CD4-positive, alpha-beta T cell treated with Interleukin-1 beta for 1 hour (primary cell): ENCODE measurements around the gene LTBP1.

Source experiments
- DNase-seq, 2 donors: peaks; one replicate each; pipeline ENCODE4 v3.0.0-alpha.2; 2020 to 2022

Gene LTBP1

DNA sequence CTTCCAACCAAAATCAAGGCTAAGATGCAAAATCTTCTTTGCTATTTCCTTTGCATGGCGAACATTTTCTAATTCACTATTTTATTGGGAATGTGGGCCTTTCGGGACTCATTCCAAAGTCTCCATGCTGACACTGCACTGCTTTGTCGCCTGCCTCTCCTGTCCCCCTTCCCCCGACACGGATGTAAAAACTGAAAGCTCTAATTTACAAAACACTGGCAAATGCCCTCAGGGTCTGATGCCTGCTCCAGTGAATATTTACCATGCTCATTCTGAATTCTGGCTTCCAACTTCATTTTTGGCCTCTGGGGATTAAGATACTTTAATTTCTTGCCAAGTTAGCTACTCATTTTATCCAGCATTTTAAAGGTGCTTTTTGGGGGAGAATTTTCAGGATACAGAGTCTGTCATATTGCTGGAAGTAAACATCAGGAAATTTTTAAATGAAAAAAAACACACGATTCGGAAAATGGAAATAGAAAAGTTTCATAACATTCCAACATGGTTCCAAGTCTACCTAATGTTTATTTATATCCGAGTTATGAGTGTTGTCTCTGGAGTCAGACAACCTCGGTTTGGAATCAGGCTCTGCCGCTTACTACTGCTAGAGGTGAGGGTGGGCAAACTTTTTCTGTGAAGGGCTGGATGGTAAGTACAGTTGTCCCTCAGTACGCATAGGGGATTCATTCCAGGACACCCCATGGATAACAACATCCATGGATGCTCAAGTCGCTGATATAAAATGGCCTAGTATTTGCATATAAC lies 14.6 kb upstream of the LTBP1 start:
- DNase-seq = no peak

DNA sequence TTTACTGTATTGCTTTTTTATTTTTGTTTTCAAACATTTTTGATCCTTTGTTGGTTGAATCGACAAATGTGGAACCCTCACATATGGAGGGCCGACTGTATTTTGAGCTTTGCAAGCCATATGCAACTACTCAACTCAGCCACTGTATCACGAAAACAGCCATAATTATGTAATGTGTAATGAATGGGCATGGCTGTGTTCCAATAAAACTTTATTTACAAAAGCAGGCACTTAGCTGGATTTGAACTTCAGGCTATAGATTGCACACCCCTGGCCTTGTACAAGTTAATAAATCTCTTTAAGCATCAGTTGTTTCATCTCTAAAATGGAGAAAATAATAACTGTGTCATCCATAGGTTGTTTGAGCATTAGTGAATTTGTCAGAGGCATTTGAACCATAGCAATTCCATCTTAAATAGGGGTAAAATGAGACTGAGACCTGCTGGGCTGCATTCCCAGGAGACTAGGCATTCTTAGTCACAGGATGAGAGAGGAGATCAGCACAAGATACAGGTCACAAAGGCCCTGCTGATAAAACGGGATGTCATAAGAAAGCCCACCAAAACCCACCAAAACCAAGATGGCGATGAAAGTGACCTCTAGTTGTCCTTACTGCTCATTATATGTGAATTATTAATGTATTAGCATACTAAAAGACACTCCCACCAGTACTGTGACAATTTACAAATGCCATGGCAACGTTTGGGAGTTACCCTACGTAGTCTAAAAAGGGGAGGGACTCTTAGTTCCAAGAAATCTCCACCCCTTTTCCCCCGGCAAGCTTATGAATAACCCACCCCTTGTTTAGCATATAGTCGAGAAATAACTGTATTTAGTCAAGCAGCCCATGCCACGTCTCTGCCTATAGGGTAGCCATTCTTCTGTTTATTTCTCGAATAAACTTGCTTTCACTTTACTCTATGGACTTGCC lies 13.7 kb upstream of the LTBP1 start:
- DNase-seq = no peak

DNA sequence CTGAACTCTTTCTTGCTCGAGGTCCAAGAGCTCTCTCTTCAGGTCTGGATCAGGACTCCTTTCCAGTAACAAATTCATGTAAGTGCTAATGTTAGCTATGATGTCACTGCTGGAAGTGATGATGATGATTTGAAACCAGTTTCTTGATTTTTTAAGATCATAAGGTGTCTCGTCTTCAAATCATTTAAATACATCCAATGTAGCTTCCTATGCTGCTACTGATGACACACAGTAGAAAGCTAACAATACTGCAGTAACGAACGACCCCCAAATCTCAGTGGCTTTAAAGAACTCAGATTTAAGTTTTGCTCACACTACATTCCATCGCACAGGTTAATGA lies 13.0 kb upstream of the LTBP1 start:
- DNase-seq = no peak

DNA sequence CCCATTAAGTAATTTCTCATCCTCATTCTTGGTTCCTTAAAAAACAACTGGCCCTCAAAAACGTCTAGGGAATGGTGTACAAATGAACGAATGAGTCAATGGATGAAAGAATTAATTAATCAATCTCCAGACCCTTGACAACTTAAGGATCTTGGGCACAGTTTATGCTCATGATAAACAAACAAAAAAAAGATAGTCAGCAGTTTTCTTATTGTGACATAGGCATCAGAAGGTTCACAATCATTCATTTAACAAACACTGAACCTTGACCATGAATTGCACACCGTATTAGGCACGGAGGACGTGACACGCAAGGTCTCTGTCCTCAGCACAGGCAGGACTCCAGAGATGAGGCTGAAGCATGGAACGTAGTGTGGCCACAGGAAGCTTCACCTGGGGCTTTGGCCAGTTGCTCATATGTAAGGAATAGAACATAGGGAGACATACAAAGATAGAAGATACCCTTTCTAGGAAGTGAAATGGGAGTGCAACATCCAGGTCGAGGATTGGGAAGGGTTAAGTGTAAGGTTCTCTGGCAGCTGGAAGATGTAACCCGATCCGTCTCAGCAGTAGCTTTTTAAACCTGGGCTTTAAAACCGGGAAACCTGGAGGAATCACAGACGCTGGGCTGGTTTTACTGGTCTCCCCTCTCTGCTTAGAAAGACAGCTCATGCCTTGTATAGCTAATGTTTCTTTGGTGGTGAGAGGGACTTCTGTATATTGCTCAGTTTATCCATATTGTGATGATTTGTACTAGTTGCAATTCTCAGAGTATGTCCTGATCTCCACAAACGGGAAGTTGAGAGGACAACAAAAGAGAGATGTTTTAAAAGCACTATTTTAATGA lies 8.9 kb upstream of the LTBP1 start:
- DNase-seq = no peak

DNA sequence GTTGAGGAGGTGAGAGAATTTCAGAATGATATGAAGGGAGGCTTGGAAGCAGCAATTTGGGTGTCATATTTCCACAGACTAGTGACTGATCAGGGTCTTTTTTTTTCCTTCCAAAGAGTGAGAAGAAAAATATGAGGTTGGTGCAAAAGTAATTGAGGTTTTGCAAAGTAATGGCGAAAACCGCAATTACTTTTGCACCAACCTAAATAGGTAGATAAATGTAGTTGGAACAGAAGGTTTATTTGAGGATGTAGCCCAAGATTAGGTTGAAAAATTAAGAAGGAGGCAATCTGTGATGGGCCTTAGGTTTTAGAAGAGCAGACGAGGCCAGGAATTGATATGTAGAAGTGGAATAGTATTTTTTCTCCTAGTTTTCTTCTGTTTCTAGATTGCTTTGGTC lies 7.8 kb upstream of the LTBP1 start:
- no peak for DNase-seq

DNA sequence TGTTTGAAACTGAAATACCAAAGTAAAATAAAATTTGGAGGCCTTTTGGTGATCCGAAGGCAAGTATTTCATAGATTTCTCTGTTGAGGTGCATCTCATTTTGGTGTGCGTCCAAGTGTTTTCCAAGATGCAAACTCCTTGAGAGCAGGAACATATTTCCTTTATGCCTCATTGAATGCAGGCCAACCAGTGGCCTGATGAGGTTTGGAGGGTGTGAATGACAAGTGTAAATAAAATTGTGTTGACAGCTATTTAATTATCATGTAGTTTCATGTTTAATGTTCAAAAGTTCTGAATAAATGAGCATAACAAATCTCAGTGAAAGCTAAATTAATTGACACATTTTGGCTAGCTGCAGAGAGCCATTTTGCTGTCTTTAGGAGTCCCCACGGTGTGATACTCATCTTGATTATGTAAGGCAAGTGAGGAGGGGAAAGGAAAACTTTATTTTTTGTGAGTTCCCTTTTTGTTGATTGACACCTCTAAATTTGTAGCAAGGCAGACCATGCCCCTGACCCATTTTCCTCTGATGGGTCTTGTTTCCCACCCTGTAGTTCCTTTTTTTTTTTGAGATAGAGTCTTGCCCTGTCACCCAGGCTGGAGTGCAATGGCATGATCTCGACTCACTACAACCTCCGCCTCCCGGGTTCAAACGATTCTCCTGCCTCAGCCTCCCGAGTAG lies 6.3 kb upstream of the LTBP1 start:
- DNase-seq = no peak

DNA sequence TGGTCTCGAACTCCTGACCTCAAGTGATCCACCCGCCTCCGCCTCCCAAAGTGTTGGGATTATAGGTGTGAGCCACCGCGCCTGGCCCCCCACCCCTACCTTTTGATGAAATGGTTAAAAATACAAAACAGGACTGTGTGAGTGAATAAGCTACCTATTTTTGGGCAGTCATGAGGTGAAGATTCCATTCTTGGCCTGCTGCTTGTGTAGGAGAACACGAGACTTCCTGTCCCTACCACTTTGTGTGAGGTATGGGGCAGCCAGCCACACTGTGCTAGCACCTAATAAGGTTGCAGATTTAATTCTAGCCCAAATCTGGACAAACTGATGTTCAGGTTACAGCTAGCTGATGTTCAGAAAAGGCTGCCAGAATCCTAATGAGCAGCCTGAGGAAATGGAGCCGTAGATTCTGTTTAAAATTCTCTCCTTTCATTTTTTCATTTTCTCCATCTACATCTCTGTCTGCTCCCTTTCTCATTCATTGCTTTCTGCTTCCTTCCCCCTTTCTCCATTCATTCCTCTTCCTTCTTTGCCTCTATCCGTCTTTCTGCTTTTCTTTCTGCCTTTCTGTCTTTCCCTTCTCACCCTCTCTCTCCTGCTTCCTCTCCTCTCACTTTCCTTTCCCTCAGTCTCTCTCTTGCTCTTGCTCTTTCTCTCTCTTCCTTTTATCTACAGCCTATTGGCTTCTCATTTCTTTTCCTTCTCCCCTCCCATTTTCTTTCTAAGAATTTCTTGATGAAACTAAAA lies 4.6 kb upstream of the LTBP1 start:
- DNase-seq = no peak

DNA sequence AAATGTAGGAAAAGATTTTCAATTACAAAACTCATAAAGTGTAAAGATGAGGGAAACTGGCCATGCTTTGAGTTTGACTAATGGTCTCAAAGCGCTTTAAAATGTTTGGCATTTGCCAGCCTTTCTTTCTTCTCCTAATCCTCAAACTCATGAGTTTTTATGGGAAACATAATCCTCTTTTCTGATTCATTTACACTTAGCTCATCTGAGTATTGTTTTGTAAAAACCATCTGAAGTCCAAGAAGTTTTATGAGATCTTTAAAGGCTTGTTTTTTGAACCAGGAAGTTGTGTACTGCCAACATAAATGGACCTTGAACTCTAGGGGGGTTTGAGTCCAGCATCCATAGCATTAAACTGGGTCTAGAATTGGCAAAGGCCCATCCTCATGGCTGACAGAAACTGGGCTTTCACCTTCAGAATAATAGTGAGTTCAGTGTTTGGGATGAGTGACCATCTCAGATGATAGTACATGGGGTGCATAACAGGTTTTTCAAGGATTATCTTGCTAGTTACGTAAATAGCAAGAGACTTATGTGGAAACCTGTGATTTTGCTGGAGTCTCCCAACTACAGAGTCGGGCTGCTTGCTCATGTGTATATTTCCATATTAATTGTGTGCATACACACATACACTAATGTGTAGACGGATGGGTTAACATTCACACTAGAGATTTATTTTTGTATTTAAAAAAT lies 3.8 kb upstream of the LTBP1 start:
- DNase-seq = no peak

DNA sequence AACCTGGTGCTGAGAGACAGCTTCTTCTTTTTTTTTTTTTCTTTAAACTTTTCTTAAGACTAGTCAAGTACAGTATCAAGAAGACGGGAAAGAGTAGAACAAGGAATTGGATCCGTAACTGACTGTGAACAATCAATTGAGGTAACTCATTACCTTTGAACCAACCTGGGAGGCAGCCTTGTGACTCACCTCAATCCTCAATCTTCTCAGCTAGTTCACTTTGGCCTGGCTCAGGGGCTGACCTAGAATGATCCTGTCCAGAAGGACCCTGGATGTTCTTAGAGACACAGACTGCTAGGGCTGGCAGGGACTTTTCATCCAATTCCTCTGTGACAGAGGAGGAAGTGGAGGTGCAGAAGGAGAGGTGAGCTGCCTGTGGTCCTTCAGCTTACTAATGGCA lies 1.5 kb upstream of the LTBP1 start:
- no peak for DNase-seq

DNA sequence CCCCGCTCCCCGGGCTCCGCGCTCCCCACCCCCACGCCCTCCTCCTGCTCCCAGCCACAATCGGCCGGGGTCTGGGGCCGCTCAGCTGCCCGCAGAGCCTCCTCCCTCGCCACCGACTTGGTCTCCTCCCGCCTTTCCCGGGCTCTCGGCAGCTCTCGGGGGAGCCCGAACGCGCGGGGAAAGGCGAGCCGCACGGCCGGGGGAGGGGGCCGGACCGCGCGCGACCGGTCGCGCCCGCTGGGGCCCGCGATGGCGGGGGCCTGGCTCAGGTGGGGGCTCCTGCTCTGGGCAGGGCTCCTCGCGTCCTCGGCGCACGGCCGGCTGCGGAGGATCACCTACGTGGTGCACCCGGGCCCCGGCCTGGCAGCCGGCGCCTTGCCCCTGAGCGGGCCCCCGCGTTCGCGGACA lies 327 bp downstream of the LTBP1 start:
- peak in 1 of 2 donors; percentile 1 for DNase-seq

DNA sequence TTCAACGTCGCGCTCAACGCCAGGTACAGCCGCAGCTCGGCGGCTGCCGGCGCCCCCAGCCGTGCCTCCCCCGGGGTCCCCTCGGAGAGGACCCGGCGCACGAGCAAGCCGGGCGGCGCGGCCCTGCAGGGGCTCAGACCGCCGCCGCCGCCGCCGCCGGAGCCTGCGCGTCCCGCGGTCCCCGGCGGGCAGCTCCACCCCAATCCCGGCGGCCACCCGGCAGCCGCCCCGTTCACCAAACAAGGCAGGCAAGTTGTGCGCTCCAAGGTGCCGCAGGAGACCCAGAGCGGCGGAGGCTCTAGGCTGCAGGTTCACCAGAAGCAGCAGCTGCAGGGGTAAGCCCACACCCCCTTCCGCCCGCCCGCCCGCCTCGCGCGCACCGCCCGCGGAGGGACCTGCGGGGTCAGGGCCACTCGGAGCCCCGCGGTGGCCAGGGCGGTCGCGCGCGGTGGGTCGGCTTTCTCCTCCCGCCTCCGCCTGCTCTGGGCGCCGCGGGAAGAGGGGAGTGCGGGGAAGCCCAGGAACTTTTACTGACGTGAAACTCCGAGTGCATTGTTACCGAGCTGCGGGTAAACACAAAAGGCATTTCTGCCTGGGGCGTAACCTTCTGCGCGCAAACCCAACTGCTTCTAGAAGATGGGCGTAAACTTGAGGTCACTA lies 861 bp downstream of the LTBP1 start:
- peak in 1 of 2 donors; percentile 19 for DNase-seq

DNA sequence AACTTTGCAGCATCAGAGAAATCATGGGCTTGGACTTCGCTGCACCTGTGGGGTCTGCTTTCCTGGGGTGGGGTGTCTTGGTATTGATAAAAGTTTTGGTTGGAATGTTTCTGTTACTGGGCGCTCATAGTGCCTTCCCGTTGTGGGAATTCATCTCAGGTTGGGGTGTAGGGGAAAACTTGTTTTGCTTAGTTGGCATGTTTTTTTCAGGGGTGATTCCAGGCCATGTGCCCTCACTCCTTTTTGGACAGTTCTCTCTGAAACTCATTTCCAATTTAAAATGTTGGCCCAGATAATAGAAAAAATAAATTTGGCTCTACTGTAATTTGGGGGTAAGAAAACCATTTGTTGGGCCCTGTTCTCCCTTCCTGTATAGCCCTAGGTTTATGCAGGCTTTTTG lies 1.5 kb downstream of the LTBP1 start:
- DNase-seq = no peak

DNA sequence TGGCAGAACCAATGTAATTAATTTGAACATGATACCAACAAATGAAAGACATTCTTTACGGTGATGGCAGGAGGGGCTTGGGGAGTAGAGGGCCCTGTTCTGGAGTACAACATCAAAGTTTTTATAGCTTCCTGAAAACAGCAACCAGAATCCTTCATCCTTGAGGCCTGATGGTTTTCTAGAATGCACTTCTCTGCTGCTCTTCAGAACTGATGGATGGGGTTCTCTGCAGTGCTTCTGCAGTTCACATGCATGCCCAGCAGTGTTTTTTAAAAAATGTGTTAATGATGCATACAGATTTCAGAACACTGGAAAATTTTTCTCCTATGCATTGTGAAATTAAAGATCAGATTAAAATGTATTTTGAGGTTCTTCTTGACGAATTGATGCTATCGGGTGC lies 2.5 kb downstream of the LTBP1 start:
- no peak for DNase-seq

DNA sequence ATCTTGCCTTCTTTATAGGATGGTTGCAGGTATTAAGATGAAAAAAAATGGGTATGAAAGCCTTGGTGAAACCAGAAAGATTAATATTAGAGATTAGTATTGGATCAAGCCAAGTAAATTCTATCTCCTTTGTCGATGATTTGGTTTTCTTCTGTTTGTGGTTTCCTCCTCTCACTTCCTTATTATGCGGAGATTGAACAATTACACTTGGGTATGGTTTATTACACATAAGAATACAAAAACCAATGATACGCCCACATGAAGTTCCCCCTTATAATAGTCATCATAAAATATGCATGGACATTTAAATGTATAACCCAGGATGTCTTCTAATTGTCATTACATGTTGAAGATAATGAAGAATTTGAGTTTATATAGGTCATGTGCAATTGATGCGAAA lies 4.9 kb downstream of the LTBP1 start:
- no peak for DNase-seq

DNA sequence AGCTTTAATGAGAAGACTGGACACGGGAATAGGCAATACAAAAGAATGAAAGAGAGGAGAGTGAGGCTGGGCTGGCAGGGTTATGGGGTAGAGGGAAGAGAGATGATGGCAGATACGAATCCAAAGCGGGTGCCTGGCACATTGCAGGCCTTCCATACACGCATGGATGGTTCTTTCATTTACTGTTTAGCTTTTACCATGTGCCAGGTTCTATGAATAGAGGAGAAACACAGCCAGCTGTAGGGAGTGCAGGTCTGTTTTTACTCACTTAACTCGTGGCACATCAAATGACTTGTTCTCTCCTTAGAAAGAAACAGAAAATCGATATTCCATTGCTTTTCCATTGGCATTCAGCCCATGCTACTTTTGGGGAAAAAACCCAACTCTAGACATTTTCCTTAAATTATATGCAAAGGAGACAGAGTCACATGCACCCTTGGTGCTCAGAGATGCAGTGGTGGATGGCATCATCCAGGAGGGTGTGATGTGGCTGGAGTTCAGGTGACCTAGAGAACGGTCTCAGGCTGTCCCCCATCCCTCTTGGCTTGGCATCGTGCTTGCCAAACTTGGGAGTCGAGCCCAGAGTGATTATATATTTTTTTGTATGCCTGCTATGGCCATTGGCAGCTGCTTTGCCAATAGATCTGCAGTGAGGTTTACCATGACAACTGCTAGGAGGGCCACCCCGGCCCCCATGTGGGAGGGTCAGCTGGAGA lies 6.2 kb downstream of the LTBP1 start:
- DNase-seq = no peak

DNA sequence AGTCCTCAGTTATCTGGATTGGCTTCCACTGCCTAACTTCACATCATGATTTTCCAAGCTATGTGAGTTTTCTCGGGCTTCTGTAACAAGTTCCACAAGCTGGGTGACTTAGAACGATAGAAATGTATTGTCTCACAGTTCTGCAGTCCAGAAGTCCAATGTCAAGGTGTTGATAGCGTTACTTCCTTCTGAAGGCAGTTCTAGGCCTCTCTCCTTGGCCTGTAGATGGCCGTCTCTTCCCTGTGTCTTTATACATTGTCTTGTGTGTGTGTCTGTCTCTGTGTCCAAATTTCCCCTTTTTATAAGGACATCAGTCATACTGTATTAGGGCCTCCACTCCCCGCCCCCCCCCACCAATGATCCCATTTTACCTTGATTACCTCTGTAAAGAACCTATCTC lies 7.5 kb downstream of the LTBP1 start:
- DNase-seq = no peak

DNA sequence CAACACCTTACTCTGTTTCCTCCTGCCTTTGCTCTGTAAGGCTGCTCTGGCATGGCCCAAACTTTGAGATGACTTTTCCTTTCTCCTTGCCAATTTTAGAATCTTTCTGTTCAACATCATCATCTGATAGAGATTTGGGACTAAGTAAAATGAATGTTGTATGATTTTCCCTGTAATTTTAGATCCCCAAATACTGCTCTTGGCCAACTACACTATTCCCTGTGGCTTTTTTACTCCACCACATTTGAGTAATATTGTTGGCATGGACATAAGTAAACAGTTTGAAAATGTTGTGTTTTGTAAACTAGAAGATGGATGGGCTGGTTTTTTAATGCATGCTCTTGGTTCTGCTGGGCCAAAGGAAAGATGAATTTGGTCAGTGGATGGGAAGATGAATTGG lies 12.1 kb downstream of the LTBP1 start:
- DNase-seq = no peak

DNA sequence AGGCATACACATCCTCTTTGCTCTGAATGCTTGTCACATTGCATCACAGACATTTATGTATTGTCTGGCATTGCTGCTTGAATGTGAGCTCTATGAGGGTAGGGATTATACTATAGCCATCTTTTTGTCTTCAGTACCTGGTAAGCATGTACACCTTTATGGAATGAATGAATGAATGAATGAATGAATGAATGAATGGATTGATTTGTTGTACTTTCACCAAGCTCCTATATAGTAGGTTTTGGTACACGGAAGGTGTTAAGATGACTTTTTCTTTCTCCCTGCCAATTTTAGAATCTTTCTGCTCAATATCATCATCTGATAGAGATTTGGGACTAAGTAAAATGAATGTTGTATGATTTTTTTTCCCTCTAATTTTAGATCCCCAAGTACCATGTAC lies 13.5 kb downstream of the LTBP1 start:
- DNase-seq = no peak

DNA sequence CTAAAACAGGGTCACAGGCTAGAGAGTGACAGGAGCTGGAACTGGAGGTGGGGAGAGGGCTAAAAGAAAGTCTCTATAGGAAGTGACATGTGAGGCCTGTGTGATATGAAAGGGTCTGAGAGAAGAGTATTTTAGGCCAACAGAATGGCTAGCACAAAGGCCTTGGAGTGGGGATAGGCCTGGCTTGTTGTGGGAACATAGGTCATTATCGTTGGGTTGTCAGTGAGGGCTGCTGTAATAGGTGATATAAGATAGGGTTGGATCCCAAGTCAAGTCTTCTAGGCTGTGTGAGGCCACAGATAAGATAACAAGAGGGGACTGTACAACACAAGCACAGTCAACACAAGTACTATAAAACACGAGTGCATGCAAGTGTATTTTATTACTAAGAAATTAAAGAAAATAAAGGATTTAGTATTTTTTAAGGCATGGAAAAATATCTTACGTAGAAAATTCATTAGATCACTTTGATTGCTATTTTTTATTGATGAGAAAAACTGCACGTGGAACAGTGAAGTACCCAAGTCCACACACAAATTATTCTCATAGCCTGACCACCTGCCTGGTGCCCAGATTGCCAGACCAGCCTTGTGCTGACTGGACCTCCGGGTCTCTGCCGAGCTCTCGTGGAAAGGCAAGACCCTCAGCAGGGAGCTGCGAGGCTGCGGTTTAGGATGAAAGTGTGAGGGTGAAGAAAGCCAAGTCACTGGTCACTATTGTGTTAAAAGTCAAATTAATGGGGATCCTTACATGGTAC lies 14.1 kb downstream of the LTBP1 start:
- DNase-seq = no peak
